ENCODE measurements around the gene ZDHHC6.

GRCh38 chr10:112467541-112468075, 20.9 kb upstream of the ZDHHC6 start:
- no peak for TF ChIP-seq CTCF (IDR thresholded peaks at IDR 0.05; ENCODE audit: poor library complexity)
- TF ChIP-seq EZH2phosphoT487 (IDR thresholded peaks at IDR 0.05; ENCODE audit: low read depth, severe bottlenecking, unreplicated experiment), result no peak
- no peak for TF ChIP-seq EZH2 (IDR thresholded peaks at IDR 0.05; ENCODE audit: borderline replicate concordance)

Measured in hepatocyte (in vitro differentiated cells).